ENCODE measurements around the gene WNT7B.
A peak's percentile ranks its signal among the peaks of the same experiment; 100 is the strongest.

The WNT7B gene

GRCh38 chr22:45972091-45972888, 4.7 kb downstream of the WNT7B start:
- TF ChIP-seq, protein P1, sequence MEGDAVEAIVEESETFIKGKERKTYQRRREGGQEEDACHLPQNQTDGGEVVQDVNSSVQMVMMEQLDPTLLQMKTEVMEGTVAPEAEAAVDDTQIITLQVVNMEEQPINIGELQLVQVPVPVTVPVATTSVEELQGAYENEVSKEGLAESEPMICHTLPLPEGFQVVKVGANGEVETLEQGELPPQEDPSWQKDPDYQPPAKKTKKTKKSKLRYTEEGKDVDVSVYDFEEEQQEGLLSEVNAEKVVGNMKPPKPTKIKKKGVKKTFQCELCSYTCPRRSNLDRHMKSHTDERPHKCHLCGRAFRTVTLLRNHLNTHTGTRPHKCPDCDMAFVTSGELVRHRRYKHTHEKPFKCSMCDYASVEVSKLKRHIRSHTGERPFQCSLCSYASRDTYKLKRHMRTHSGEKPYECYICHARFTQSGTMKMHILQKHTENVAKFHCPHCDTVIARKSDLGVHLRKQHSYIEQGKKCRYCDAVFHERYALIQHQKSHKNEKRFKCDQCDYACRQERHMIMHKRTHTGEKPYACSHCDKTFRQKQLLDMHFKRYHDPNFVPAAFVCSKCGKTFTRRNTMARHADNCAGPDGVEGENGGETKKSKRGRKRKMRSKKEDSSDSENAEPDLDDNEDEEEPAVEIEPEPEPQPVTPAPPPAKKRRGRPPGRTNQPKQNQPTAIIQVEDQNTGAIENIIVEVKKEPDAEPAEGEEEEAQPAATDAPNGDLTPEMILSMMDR (IDR thresholded peaks at IDR 0.05; ENCODE audit: extremely low read depth, insufficient read depth, missing control alignments), result no peak
- in situ Hi-C loops (cut with MboI; ENCODE audit: low pct_unique_long_range_greater_than_20kb, low sequenced_read_pairs, unreplicated experiment), result no loop called here

GRCh38 chr22:45971408-45972028, 5.4 kb downstream of the WNT7B start:
- TF ChIP-seq, protein P1 (IDR thresholded peaks at IDR 0.05; ENCODE audit: extremely low read depth, insufficient read depth, missing control alignments), result no peak
- in situ Hi-C loops (cut with MboI; ENCODE audit: low pct_unique_long_range_greater_than_20kb, low sequenced_read_pairs, unreplicated experiment), result no loop called here
- DNase-seq (ENCODE audit: low spot score), result peak; percentile 27

More at GRCh38 chr22:45972091-45972888, 4.7 kb downstream of the WNT7B start:
- peak; percentile 34 for DNase-seq (ENCODE audit: low spot score)

- in situ Hi-C loops (cut with MboI; ENCODE audit: low pct_unique_long_range_greater_than_20kb, low sequenced_read_pairs, unreplicated experiment), result no loop called here
- TF ChIP-seq, protein P1 (IDR thresholded peaks at IDR 0.05; ENCODE audit: extremely low read depth, insufficient read depth, missing control alignments), result no peak
- no peak for DNase-seq (ENCODE audit: low spot score)
Observed at GRCh38 chr22:45970705-45971407, 6.1 kb downstream of the WNT7B start.

GRCh38 chr22:45969801-45970470, 7.0 kb downstream of the WNT7B start:
- peak; percentile 33 for DNase-seq (ENCODE audit: low spot score)
- TF ChIP-seq, protein P1 (IDR thresholded peaks at IDR 0.05; ENCODE audit: extremely low read depth, insufficient read depth, missing control alignments), result no peak
- in situ Hi-C loops (cut with MboI; ENCODE audit: low pct_unique_long_range_greater_than_20kb, low sequenced_read_pairs, unreplicated experiment), result no loop called here

- in situ Hi-C loops (cut with MboI; ENCODE audit: low pct_unique_long_range_greater_than_20kb, low sequenced_read_pairs, unreplicated experiment), result no loop called here
- DNase-seq (ENCODE audit: low spot score), result peak; percentile 33
- TF ChIP-seq, protein P1 (IDR thresholded peaks at IDR 0.05; ENCODE audit: extremely low read depth, insufficient read depth, missing control alignments), result no peak
Observed at GRCh38 chr22:45969414-45969799, 7.6 kb downstream of the WNT7B start.

DNA sequence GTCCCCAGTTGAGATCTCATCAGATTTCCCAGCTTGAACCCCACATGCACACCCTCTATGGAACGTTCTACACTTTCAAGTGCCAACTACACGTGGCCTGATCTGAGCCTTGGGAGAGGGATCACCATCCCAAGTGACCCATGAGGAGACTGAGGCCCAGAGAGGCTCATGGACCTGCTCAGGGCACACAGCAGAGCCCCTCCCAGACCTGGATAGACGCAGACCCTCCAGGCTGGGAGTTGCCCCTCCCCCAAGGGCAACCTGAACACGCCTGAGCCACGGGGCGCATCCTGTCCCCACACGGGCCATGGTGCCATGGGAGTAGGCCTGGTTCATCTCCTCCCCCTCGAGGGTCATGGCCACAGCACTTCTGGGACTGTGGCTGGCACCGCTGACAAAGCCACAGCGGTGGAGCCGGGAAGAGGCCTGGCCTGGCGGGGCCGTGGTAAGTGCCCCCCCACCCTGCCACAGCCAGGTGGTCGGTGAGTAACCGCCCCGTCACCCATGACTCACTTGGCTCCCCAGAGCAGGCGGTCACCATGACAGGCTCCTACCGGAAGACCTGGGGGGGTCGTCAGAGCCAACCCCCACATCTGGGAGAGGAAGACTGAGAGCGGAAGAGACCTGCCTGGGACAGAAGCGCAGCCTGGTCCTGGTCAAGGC, 8.1 kb downstream of the WNT7B start:
- in situ Hi-C loops (cut with MboI; ENCODE audit: low pct_unique_long_range_greater_than_20kb, low sequenced_read_pairs, unreplicated experiment), result no loop called here
- no peak for DNase-seq (ENCODE audit: low spot score)
- TF ChIP-seq, protein P1 (IDR thresholded peaks at IDR 0.05; ENCODE audit: extremely low read depth, insufficient read depth, missing control alignments), result no peak

All from GM13977 (cell line).